K562 (cell line): ENCODE measurements around the gene DET1. TPM values are rescaled to one million over a fixed set of nuclear protein-coding genes. Genes with fewer than 3 reads are reported as not detected.

Experiments used
- CEBPG ChIP-seq, 3 experiments: fragments of 200-800 bp in 1 of 3; sonication (Bioruptor generic) in 1 of 3; sonication (generic) in 1 of 3; formaldehyde crosslinking in 1 of 3; IDR thresholded peaks in 2 of 3; conservative IDR thresholded peaks in 1 of 3; 2 replicates each; pipeline versions ENCODE4 v1.6.1 to v1.8.0; 2016 to 2022; ENCODE audit warnings: missing compliant biosample characterization in 2 of 3, missing genetic modification characterization in 2 of 3, mild to moderate bottlenecking in 1 of 3, missing genetic modification reagents in 1 of 3
- MEF2D ChIP-seq: conservative IDR thresholded peaks from 2 replicates; pipeline ENCODE4 v1.6.1; 2016; ENCODE audit warnings: low read depth, missing genetic modification characterization, missing compliant biosample characterization
- MXI1 ChIP-seq: IDR thresholded peaks from 2 replicates; pipeline ENCODE4 v1.6.1; 2011; ENCODE audit warnings: low read depth, mild to moderate bottlenecking, improper control_type of control experiment, low read length
- NCOA1 ChIP-seq: fragments of 450-650 bp; IDR thresholded peaks from 2 replicates; pipeline ENCODE4 v1.6.1; 2016; ENCODE audit warnings: low read depth
- RBM17 ChIP-seq: fragments of 200-400 bp; formaldehyde crosslinking; IDR thresholded peaks from 2 replicates; pipeline ENCODE4 v1.6.1; 2017; ENCODE audit warnings: low read depth, mild to moderate bottlenecking, low read length, borderline replicate concordance
- RBM39 ChIP-seq: fragments of 200-400 bp; formaldehyde crosslinking; optimal IDR thresholded peaks from 2 replicates; pipeline ENCODE3; 2018; ENCODE audit warnings: low read depth, low read length
- SAFB ChIP-seq: fragments of 200-400 bp; formaldehyde crosslinking; IDR thresholded peaks from 2 replicates; pipeline ENCODE4 v1.6.1; 2017; ENCODE audit warnings: low read depth, low read length, borderline replicate concordance
- SMARCE1 ChIP-seq: fragments of 450-650 bp; IDR thresholded peaks from 2 replicates; pipeline ENCODE4 v1.7.1; 2016; ENCODE audit warnings: mild to moderate bottlenecking
- TAF7 ChIP-seq: fragments of 450-650 bp; IDR thresholded peaks from 2 replicates; pipeline ENCODE4 v1.6.1; 2016; ENCODE audit warnings: missing genetic modification characterization, missing compliant biosample characterization
- THRAP3 ChIP-seq: fragments of 450-650 bp; IDR thresholded peaks from 2 replicates; pipeline ENCODE4 v1.6.1; 2016; ENCODE audit warnings: mild to moderate bottlenecking, inconsistent platforms, borderline replicate concordance
- ZNF77 ChIP-seq: fragments of 250-450 bp; sonication (Bioruptor Pico); IDR thresholded peaks from 2 replicates; pipeline ENCODE4 v1.5.0; 2020
- polyA plus RNA-seq, 8 experiments: library from polyadenylated mRNA; depleted of rRNA in 4 of 8; stranded (reverse) in 5 of 8; unstranded in 3 of 8; fragments of >200 nt; fragmentation: Nextera tagmentation in 2 of 8; fragmentation: Illumina TruSeq in 1 of 8; extraction: Ambion mirVana in 2 of 8; extraction: Trizol in 1 of 8; gene quantifications; 2 replicates each; pipeline versions ENCODE4 v1.2.1 to v1.2.3, GENCODE V29; 2011 to 2014; ENCODE audit warnings: inconsistent platforms in 1 of 8, missing spikeins in 1 of 8
- total RNA-seq, 7 experiments: library from RNA; depleted of rRNA in 6 of 7; stranded (reverse); fragments of >200 nt in 6 of 7; fragmentation: Illumina TruSeq in 2 of 7; extraction: Trizol in 2 of 7; gene quantifications; 2 replicates each; pipeline versions ENCODE4 v1.2.1 to v1.2.3, GENCODE V29; 2011 to 2021; ENCODE audit warnings: low replicate concordance in 1 of 7
- TF ChIP-seq, protein P1 (sequence below): fragments of 450-650 bp; IDR thresholded peaks from 2 replicates; pipeline ENCODE4 v1.6.1; 2016
- TF ChIP-seq, protein P2 (sequence below): fragments of 250-450 bp; sonication (Bioruptor Pico); IDR thresholded peaks from 2 replicates; pipeline ENCODE4 v1.5.0; 2021
- TF ChIP-seq, protein P3 (sequence below): sonication (generic); formaldehyde crosslinking; IDR thresholded peaks from 2 replicates; pipeline ENCODE4 v1.5.0; 2020; ENCODE audit warnings: missing genetic modification reagents
- TF ChIP-seq, protein P4 (sequence below): fragments of 200-800 bp; sonication (Bioruptor generic); IDR thresholded peaks from 2 replicates; pipeline ENCODE4 v1.6.1; 2016; ENCODE audit warnings: missing genetic modification characterization, missing compliant biosample characterization
- TF ChIP-seq, protein P5 (sequence below), 2 experiments: IDR thresholded peaks in 1 of 2; conservative IDR thresholded peaks in 1 of 2; 2 replicates each; pipeline ENCODE4 v1.6.1; 2016; ENCODE audit warnings: low read depth in 2 of 2, mild to moderate bottlenecking in 1 of 2, missing compliant biosample characterization in 1 of 2, missing genetic modification characterization in 1 of 2, moderate library complexity in 1 of 2

Gene DET1
- total and polyA plus RNA-seq, 9 of the 15 experiments (the other 6 are each of a cell fraction or from before 2014, with no cell fraction given) = 4.2 to 8.1 (median 6.0) TPM

DNA sequence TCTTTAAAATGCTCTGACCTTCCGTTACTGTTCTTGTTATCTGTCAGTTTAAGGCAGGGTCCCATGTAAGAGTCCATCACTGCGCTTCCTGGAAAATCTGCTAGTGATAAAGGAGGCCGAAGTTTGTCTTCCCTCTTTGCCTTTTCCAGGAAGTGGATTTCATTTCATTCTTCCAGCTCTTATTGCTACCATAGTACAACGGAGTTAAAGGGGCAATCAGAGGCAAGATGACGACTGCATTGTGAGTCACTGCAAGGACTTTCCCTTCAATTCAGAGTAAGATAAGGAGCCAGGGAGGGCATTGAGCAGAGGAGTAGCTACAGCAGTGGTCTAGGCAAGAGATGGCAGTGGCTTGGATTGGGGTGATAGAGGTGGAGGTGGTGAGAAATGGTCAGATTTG is 17.2 kb upstream of the DET1 start (continued):
- TF ChIP-seq MEF2D (tag) = no peak
- TF ChIP-seq CEBPG (CRISPR knock-in tag; IDR thresholded peaks at IDR 0.05) = peak; percentile 74; the same call in 1 of the 2 replicates
- TF ChIP-seq CEBPG (tag; conservative IDR thresholded peaks at IDR 0.05 in 1 of 2, IDR thresholded peaks at IDR 0.05 in 1 of 2) = no peak
- no peak for TF ChIP-seq RBM17
- TF ChIP-seq MXI1 = no peak
- TF ChIP-seq SAFB = no peak
- TF ChIP-seq NCOA1 = peak; percentile 55; the same call in 1 of the 2 replicates
- TF ChIP-seq SMARCE1 = peak; percentile 80
- TF ChIP-seq, protein P1, sequence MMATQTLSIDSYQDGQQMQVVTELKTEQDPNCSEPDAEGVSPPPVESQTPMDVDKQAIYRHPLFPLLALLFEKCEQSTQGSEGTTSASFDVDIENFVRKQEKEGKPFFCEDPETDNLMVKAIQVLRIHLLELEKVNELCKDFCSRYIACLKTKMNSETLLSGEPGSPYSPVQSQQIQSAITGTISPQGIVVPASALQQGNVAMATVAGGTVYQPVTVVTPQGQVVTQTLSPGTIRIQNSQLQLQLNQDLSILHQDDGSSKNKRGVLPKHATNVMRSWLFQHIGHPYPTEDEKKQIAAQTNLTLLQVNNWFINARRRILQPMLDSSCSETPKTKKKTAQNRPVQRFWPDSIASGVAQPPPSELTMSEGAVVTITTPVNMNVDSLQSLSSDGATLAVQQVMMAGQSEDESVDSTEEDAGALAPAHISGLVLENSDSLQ = peak; percentile 60; the same call in 1 of the 2 replicates
- TF ChIP-seq TAF7 (tag) = no peak
- TF ChIP-seq, protein P2, sequence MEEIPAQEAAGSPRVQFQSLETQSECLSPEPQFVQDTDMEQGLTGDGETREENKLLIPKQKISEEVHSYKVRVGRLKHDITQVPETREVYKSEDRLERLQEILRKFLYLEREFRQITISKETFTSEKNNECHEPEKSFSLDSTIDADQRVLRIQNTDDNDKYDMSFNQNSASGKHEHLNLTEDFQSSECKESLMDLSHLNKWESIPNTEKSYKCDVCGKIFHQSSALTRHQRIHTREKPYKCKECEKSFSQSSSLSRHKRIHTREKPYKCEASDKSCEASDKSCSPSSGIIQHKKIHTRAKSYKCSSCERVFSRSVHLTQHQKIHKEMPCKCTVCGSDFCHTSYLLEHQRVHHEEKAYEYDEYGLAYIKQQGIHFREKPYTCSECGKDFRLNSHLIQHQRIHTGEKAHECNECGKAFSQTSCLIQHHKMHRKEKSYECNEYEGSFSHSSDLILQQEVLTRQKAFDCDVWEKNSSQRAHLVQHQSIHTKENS = no peak
- TF ChIP-seq, protein P3, sequence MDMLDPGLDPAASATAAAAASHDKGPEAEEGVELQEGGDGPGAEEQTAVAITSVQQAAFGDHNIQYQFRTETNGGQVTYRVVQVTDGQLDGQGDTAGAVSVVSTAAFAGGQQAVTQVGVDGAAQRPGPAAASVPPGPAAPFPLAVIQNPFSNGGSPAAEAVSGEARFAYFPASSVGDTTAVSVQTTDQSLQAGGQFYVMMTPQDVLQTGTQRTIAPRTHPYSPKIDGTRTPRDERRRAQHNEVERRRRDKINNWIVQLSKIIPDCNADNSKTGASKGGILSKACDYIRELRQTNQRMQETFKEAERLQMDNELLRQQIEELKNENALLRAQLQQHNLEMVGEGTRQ (CRISPR knock-in tag) = no peak
- TF ChIP-seq RBM39 = no peak
- no peak for TF ChIP-seq ZNF77 (CRISPR knock-in tag)
- TF ChIP-seq, protein P4, sequence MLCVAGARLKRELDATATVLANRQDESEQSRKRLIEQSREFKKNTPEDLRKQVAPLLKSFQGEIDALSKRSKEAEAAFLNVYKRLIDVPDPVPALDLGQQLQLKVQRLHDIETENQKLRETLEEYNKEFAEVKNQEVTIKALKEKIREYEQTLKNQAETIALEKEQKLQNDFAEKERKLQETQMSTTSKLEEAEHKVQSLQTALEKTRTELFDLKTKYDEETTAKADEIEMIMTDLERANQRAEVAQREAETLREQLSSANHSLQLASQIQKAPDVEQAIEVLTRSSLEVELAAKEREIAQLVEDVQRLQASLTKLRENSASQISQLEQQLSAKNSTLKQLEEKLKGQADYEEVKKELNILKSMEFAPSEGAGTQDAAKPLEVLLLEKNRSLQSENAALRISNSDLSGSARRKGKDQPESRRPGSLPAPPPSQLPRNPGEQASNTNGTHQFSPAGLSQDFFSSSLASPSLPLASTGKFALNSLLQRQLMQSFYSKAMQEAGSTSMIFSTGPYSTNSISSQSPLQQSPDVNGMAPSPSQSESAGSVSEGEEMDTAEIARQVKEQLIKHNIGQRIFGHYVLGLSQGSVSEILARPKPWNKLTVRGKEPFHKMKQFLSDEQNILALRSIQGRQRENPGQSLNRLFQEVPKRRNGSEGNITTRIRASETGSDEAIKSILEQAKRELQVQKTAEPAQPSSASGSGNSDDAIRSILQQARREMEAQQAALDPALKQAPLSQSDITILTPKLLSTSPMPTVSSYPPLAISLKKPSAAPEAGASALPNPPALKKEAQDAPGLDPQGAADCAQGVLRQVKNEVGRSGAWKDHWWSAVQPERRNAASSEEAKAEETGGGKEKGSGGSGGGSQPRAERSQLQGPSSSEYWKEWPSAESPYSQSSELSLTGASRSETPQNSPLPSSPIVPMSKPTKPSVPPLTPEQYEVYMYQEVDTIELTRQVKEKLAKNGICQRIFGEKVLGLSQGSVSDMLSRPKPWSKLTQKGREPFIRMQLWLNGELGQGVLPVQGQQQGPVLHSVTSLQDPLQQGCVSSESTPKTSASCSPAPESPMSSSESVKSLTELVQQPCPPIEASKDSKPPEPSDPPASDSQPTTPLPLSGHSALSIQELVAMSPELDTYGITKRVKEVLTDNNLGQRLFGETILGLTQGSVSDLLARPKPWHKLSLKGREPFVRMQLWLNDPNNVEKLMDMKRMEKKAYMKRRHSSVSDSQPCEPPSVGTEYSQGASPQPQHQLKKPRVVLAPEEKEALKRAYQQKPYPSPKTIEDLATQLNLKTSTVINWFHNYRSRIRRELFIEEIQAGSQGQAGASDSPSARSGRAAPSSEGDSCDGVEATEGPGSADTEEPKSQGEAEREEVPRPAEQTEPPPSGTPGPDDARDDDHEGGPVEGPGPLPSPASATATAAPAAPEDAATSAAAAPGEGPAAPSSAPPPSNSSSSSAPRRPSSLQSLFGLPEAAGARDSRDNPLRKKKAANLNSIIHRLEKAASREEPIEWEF (CRISPR knock-in tag) = no peak
- TF ChIP-seq THRAP3 = no peak
- TF ChIP-seq, protein P5, sequence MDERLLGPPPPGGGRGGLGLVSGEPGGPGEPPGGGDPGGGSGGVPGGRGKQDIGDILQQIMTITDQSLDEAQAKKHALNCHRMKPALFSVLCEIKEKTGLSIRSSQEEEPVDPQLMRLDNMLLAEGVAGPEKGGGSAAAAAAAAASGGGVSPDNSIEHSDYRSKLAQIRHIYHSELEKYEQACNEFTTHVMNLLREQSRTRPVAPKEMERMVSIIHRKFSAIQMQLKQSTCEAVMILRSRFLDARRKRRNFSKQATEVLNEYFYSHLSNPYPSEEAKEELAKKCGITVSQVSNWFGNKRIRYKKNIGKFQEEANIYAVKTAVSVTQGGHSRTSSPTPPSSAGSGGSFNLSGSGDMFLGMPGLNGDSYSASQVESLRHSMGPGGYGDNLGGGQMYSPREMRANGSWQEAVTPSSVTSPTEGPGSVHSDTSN (CRISPR knock-in tag; IDR thresholded peaks at IDR 0.05; ENCODE audit: low read depth) = no peak
- TF ChIP-seq, protein P5 (tag; conservative IDR thresholded peaks at IDR 0.05; ENCODE audit: low read depth) = no peak
